T-helper 1 cell treated with Interleukin-12 subunit alpha and Interleukin-12 subunit beta and Interleukin-4 antibody, amounts not matched to agents 30 μg/mL and 1 μg/mL, for 36 hours (primary cell): ENCODE results near the gene RALGDS.

Experiments
- H3K27ac Mint-ChIP-seq: one replicate; pipeline ENCODE4 v1.8.0; 2021; ENCODE audit warnings: mild to moderate bottlenecking, mixed read lengths
- H3K27me3 Mint-ChIP-seq: one replicate; pipeline ENCODE4 v1.8.0; 2021; ENCODE audit warnings: low read depth, mixed read lengths
- H3K36me3 Mint-ChIP-seq: one replicate; pipeline ENCODE4 v1.8.0; 2021; ENCODE audit warnings: low read depth, mixed read lengths
- H3K4me1 Mint-ChIP-seq: one replicate; pipeline ENCODE4 v1.8.0; 2021; ENCODE audit warnings: low read depth, mixed read lengths
- H3K4me3 Mint-ChIP-seq: one replicate; pipeline ENCODE4 v1.8.0; 2021; ENCODE audit warnings: mild to moderate bottlenecking, moderate library complexity, mixed read lengths
- H3K9me3 Mint-ChIP-seq: one replicate; pipeline ENCODE4 v1.8.0; 2021; ENCODE audit warnings: mixed read lengths

The RALGDS gene

GRCh38 chr9:133051281-133051900 lies 69.6 kb downstream of the RALGDS start:
- no peaks in the 10 kb centered on the region for H3K27me3 Mint-ChIP-seq
- H3K9me3 Mint-ChIP-seq, result no peaks in the 10 kb centered on the region
- no peak overlapping the region for H3K27ac Mint-ChIP-seq
- H3K36me3 Mint-ChIP-seq, result peaks cover 26% of the 10 kb centered on the region
- peaks cover 3% of the 10 kb centered on the region for H3K4me1 Mint-ChIP-seq
- no peak overlapping the region for H3K4me3 Mint-ChIP-seq

DNA sequence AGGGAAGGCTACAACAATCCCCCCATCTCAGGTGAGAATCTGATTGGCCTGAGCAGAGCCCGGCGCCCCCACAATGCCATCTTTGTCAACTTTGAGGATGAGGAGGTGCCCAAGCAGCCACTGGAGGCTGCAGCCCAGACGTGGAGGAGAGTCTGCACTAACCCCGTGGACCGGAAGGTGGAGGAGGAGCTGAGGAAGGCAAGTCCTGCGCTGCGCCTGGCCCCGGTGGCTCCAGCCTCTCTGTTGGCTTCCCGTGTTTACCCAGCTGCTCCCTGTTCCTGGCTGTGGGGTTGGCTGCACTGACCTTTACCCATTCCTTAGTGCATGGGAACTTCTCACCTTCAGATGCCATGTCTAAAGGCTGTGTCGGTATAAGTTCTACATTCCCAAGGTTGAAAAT lies 70.3 kb downstream of the RALGDS start:
- no peaks in the 10 kb centered on the region for H3K9me3 Mint-ChIP-seq
- no peak overlapping the region for H3K4me3 Mint-ChIP-seq
- no peak overlapping the region for H3K27ac Mint-ChIP-seq
- H3K27me3 Mint-ChIP-seq, result no peaks in the 10 kb centered on the region
- H3K4me1 Mint-ChIP-seq, result peaks cover 1% of the 10 kb centered on the region
- peaks cover 20% of the 10 kb centered on the region for H3K36me3 Mint-ChIP-seq

DNA sequence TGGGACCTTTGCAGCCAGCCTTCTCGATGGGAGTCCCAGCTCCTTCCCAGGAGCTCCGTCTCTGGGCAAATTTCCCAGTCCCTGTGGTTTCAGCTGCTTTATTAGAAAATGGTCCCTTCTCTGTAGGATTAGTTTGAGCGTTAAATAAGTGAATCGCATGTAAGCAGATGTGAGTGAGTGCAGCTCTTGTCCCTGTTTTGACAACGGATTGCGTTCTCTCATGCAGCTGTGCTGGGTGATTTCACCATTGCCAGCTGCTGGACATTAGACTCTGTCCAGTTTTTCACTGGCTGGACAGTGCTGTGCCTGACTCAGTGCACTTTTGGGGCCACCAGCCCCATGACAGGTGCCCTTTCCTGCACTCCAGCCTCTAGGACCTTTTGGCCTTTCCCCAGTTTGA lies 70.9 kb downstream of the RALGDS start:
- no peaks in the 10 kb centered on the region for H3K27me3 Mint-ChIP-seq
- H3K36me3 Mint-ChIP-seq, result peaks cover 20% of the 10 kb centered on the region
- no peak overlapping the region for H3K4me3 Mint-ChIP-seq
- H3K4me1 Mint-ChIP-seq, result peaks cover 1% of the 10 kb centered on the region
- H3K9me3 Mint-ChIP-seq, result no peaks in the 10 kb centered on the region
- no peak overlapping the region for H3K27ac Mint-ChIP-seq

GRCh38 chr9:133049043-133049442 lies 72.0 kb downstream of the RALGDS start:
- no peaks in the 10 kb centered on the region for H3K9me3 Mint-ChIP-seq
- H3K36me3 Mint-ChIP-seq, result peaks cover 19% of the 10 kb centered on the region
- no peak overlapping the region for H3K27ac Mint-ChIP-seq
- H3K4me3 Mint-ChIP-seq, result no peak overlapping the region
- no peaks in the 10 kb centered on the region for H3K27me3 Mint-ChIP-seq
- peaks cover 1% of the 10 kb centered on the region for H3K4me1 Mint-ChIP-seq

DNA sequence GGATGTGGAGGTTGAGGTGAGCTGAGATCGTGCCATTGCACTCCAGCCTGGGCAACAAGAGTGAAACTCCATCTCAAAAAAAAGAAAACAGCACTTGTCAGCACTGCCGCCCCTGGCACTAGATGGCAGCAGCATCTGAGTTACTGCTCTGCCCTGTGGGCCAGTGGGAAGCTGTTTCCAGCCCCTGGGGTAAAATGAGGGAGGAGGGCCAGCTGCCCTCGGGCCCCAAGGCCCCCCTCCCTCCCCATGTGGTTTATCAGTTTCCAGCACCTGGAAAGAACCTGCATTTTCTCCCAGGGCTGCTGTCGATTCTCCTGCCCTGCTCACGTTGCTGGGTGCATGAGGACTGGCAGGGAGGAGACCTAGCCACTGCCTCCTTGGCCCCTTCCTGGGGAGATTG lies 72.4 kb downstream of the RALGDS start:
- no peaks in the 10 kb centered on the region for H3K9me3 Mint-ChIP-seq
- H3K27ac Mint-ChIP-seq, result no peak overlapping the region
- peaks cover 1% of the 10 kb centered on the region for H3K4me1 Mint-ChIP-seq
- no peak overlapping the region for H3K4me3 Mint-ChIP-seq
- no peaks in the 10 kb centered on the region for H3K27me3 Mint-ChIP-seq
- peaks cover 16% of the 10 kb centered on the region for H3K36me3 Mint-ChIP-seq
